WTC11 (cell line): ENCODE measurements around the gene STK26.
A peak's percentile ranks its signal among the peaks of the same experiment; 100 is the strongest.

Source experiments
- CTCF ChIP-seq: fragments of 200-600 bp; IDR thresholded peaks from 2 replicates; pipeline ENCODE4 v1.8.0; 2022; ENCODE audit warnings: antibody characterized with exemption
- MAX ChIP-seq: sonication (generic); formaldehyde crosslinking; IDR thresholded peaks from 2 replicates; pipeline ENCODE4 v1.8.0; 2022; ENCODE audit warnings: mild to moderate bottlenecking, missing genetic modification reagents
- NR3C1 ChIP-seq: sonication (generic); formaldehyde crosslinking; conservative IDR thresholded peaks from 2 replicates; pipeline ENCODE4 v1.8.1; 2023; ENCODE audit warnings: low read depth, mild to moderate bottlenecking, missing genetic modification reagents

- TF ChIP-seq MAX (CRISPR knock-in tag) (no peak), CTCF (peak; percentile 30; the same call in 1 of the 2 replicates), NR3C1 (CRISPR knock-in tag) (no peak)
These were observed 69.5 kb downstream of the STK26 start for GRCh38 chrX:132092439-132093065.
